ENCODE measurements around the gene LIN28A.

LIN28A gene

GRCh38 chr1:26387447-26387846 lies 23.2 kb upstream of the LIN28A start:
- no peak for DNase-seq (ENCODE audit: low read depth in 1 of 2, low spot score in 1 of 2)

GRCh38 chr1:26388791-26389445 lies 21.7 kb upstream of the LIN28A start:
- DNase-seq (ENCODE audit: low read depth in 1 of 2, low spot score in 1 of 2): no peak

GRCh38 chr1:26389604-26390247 lies 20.9 kb upstream of the LIN28A start:
- DNase-seq (ENCODE audit: low read depth in 1 of 2, low spot score in 1 of 2): no peak

GRCh38 chr1:26391450-26391849 lies 19.2 kb upstream of the LIN28A start:
- no peak for DNase-seq (ENCODE audit: low read depth in 1 of 2, low spot score in 1 of 2)

GRCh38 chr1:26395754-26396153 lies 14.9 kb upstream of the LIN28A start:
- DNase-seq (ENCODE audit: low read depth in 1 of 2, low spot score in 1 of 2): no peak

- no peak for DNase-seq (ENCODE audit: low read depth in 1 of 2, low spot score in 1 of 2)
Observed at GRCh38 chr1:26399034-26399433, 11.6 kb upstream of the LIN28A start.

GRCh38 chr1:26401891-26402290 lies 8.7 kb upstream of the LIN28A start:
- DNase-seq (ENCODE audit: low read depth in 1 of 2, low spot score in 1 of 2): no peak

- no peak for DNase-seq (ENCODE audit: low read depth in 1 of 2, low spot score in 1 of 2)
Observed at GRCh38 chr1:26403656-26404055, 7.0 kb upstream of the LIN28A start.

- DNase-seq (ENCODE audit: low read depth in 1 of 2, low spot score in 1 of 2): no peak
Observed at GRCh38 chr1:26404641-26405040, 6.0 kb upstream of the LIN28A start.

- no peak for DNase-seq (ENCODE audit: low read depth in 1 of 2, low spot score in 1 of 2)
Observed at GRCh38 chr1:26405281-26405915, 5.2 kb upstream of the LIN28A start.

- DNase-seq (ENCODE audit: low read depth in 1 of 2, low spot score in 1 of 2): peak; percentile 57 to 76
Observed at GRCh38 chr1:26408604-26409003, 2.0 kb upstream of the LIN28A start.

- DNase-seq (ENCODE audit: low read depth in 1 of 2, low spot score in 1 of 2): no peak
Observed at GRCh38 chr1:26409191-26409807, 1.3 kb upstream of the LIN28A start.

GRCh38 chr1:26411624-26412074 lies 1.0 kb downstream of the LIN28A start:
- no peak for DNase-seq (ENCODE audit: low read depth in 1 of 2, low spot score in 1 of 2)

- no peak for DNase-seq (ENCODE audit: low read depth in 1 of 2, low spot score in 1 of 2)
Observed at GRCh38 chr1:26412180-26412840, 1.7 kb downstream of the LIN28A start.

GRCh38 chr1:26413031-26413430 lies 2.4 kb downstream of the LIN28A start:
- DNase-seq (ENCODE audit: low read depth in 1 of 2, low spot score in 1 of 2): no peak

GRCh38 chr1:26417111-26417759 lies 6.6 kb downstream of the LIN28A start:
- DNase-seq (ENCODE audit: low read depth in 1 of 2, low spot score in 1 of 2): peak; percentile 76 to 78

GRCh38 chr1:26418865-26419349 lies 8.3 kb downstream of the LIN28A start:
- DNase-seq (ENCODE audit: low read depth in 1 of 2, low spot score in 1 of 2): no peak

GRCh38 chr1:26419494-26419893 lies 8.9 kb downstream of the LIN28A start:
- DNase-seq (ENCODE audit: low read depth in 1 of 2, low spot score in 1 of 2): no peak

GRCh38 chr1:26429721-26430120 lies 19.1 kb downstream of the LIN28A start:
- no peak for DNase-seq (ENCODE audit: low read depth in 1 of 2, low spot score in 1 of 2)

- peak; percentile 97 for DNase-seq (ENCODE audit: low read depth in 1 of 2, low spot score in 1 of 2)
Observed at GRCh38 chr1:26431979-26432695, 21.5 kb downstream of the LIN28A start, which contains the start of gene DHDDS. Gene DHDDS (plus strand): TSS chr1:26432321. CDS start chr1:26432946, 625 bp downstream.

Data from activated T-helper 1 cell treated with anti-CD3 and anti-CD28 coated beads, Interleukin-2, amount 50 U/mL, for 16 hours (primary cell).